Astrocyte of the spinal cord (primary cell): ENCODE measurements around the gene GJA3.

ENCODE experiments used
- DNase-seq: peaks from one replicate; pipeline ENCODE4 v3.0.0; 2011; ENCODE audit warnings: low read depth, low spot score
- H3K4me3 ChIP-seq: 2 replicates; pipeline ENCODE4 v1.5.1; 2011; ENCODE audit warnings: low read depth, mild to moderate bottlenecking, low read length, moderate library complexity
- in situ Hi-C: cut with HindIII; loops from 2 replicates; pipeline ENCODE4 v1.10.0; 2017; ENCODE audit warnings: low sequenced_read_pairs
- TF ChIP-seq, protein P1 (sequence below): IDR thresholded peaks from 2 replicates; pipeline ENCODE4 v1.5.1; 2012; ENCODE audit warnings: low read depth, mild to moderate bottlenecking, low read length, inconsistent platforms

Gene GJA3

GRCh38 chr13:20101467-20102316 is 59.2 kb downstream of the GJA3 start:
- DNase-seq: no peak
- H3K4me3 ChIP-seq: no peak overlapping the region
- TF ChIP-seq, protein P1, sequence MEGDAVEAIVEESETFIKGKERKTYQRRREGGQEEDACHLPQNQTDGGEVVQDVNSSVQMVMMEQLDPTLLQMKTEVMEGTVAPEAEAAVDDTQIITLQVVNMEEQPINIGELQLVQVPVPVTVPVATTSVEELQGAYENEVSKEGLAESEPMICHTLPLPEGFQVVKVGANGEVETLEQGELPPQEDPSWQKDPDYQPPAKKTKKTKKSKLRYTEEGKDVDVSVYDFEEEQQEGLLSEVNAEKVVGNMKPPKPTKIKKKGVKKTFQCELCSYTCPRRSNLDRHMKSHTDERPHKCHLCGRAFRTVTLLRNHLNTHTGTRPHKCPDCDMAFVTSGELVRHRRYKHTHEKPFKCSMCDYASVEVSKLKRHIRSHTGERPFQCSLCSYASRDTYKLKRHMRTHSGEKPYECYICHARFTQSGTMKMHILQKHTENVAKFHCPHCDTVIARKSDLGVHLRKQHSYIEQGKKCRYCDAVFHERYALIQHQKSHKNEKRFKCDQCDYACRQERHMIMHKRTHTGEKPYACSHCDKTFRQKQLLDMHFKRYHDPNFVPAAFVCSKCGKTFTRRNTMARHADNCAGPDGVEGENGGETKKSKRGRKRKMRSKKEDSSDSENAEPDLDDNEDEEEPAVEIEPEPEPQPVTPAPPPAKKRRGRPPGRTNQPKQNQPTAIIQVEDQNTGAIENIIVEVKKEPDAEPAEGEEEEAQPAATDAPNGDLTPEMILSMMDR: no peak
- in situ Hi-C loops: no loop called here

DNA sequence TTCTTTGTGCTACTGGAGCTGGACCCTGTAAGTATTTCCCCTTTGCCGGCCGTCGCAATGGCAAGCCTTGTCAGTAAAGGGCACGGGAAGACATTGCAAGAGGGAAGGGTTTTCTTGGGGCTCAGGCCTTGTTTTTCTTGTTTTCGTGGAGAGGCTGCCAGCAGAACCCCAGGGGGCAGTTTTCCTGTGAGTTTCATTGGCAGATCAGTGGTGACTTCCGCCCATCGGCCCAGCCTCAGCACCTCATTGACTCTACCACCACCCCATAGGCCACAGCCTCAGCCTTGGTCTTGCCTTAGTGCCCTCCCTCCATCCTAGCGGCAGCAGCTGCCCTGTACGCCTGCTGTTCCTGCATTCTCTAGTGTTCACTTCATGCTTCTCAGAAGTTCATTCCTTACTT is 61.5 kb downstream of the GJA3 start:
- in situ Hi-C loops: no loop called here
- TF ChIP-seq, protein P1: no peak
- no peak for DNase-seq
- H3K4me3 ChIP-seq: no peak overlapping the region

DNA sequence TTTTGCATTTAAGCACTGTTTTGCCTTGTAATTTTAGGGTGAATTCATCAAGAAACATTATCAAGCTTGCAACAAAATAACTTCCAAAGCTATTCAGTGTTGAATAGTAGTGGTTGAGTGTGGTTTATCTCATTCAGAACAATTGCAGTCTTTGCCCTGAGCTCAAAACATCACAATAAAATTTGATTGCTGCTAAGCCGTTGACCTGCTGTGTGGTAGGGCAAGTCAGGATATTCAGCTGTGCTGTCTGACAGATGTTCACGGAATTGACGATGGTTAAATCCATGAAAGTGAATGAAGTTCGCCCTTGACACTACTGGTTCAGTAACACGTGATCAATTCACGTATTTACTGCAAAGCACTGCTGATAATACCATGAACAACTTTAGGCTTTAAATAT is 66.9 kb downstream of the GJA3 start:
- DNase-seq: no peak
- no peak overlapping the region for H3K4me3 ChIP-seq
- TF ChIP-seq, protein P1: no peak
- in situ Hi-C loops: no loop called here

- no peak overlapping the region for H3K4me3 ChIP-seq
- TF ChIP-seq, protein P1: no peak
- DNase-seq: no peak
- in situ Hi-C loops: no loop called here
Observed at GRCh38 chr13:20090349-20090748, 70.5 kb downstream of the GJA3 start.
